Natural killer cell (primary cell): ENCODE data around the gene LIPT2. TPM values are rescaled to one million over a fixed set of nuclear protein-coding genes. Genes with fewer than 3 reads are reported as not detected.

Experiments
- ATAC-seq, 3 donors: fragments of 150-1000 bp in 2 of 3; fragments of 200-7000 bp in 1 of 3; cut with Tn5 transposase; 1 replicate in 1 of 3; 2 replicates in 2 of 3; pipeline ENCODE4 v1.10.0; 2021; ENCODE audit warnings: mild to moderate bottlenecking in 2 of 3, moderate library complexity in 2 of 3
- DNase-seq, 2 donors: peaks; one replicate each; pipeline versions ENCODE4 v3.0.0 to v3.0.0-alpha.2; 2013 to 2021; ENCODE audit warnings: mixed read lengths in 1 of 2
- H3K27ac ChIP-seq: one replicate; pipeline ENCODE4 v1.5.1; 2013; ENCODE audit warnings: mild to moderate bottlenecking, low read length
- H3K27me3 ChIP-seq: one replicate; pipeline ENCODE4 v1.6.1; 2013; ENCODE audit warnings: low read length; ENCODE audit not compliant: control insufficient read depth, insufficient read depth
- H3K36me3 ChIP-seq: one replicate; pipeline ENCODE4 v1.6.1; 2013; ENCODE audit warnings: low read length; ENCODE audit not compliant: control insufficient read depth, insufficient read depth
- H3K4me1 ChIP-seq: one replicate; pipeline ENCODE4 v1.6.1; 2013; ENCODE audit warnings: low read length; ENCODE audit not compliant: control insufficient read depth, insufficient read depth
- H3K4me3 ChIP-seq: one replicate; pipeline ENCODE4 v1.5.1; 2013; ENCODE audit warnings: low read length
- H3K9me3 ChIP-seq: one replicate; pipeline ENCODE4 v1.6.1; 2013; ENCODE audit warnings: low read length; ENCODE audit not compliant: control insufficient read depth, insufficient read depth
- H3K27ac Mint-ChIP-seq, 2 donors: one replicate each; pipeline ENCODE4 v1.8.0; 2022; ENCODE audit warnings: mild to moderate bottlenecking in 2 of 2, mixed read lengths in 2 of 2, moderate library complexity in 1 of 2
- H3K27me3 Mint-ChIP-seq, 2 donors: one replicate each; pipeline ENCODE4 v1.8.0; 2022; ENCODE audit warnings: low read depth in 2 of 2, mixed read lengths in 2 of 2
- H3K36me3 Mint-ChIP-seq: one replicate; pipeline ENCODE4 v1.8.0; 2022; ENCODE audit warnings: mixed read lengths
- H3K4me1 Mint-ChIP-seq, 2 donors: one replicate each; pipeline ENCODE4 v1.8.0; 2022; ENCODE audit warnings: mixed read lengths in 2 of 2
- H3K4me3 Mint-ChIP-seq: one replicate; pipeline ENCODE4 v1.8.0; 2022; ENCODE audit warnings: mild to moderate bottlenecking, moderate library complexity, mixed read lengths
- H3K9me3 Mint-ChIP-seq, 2 donors: one replicate each; pipeline ENCODE4 v1.8.0; 2022; ENCODE audit warnings: mixed read lengths in 2 of 2
- WGBS: methylation state at CpG from one replicate; pipeline ENCODE4 v1.1.7; 2013; ENCODE audit warnings: missing lambda C conversion rate; ENCODE audit not compliant: insufficient coverage; 5-methylcytosine and 5-hydroxymethylcytosine counted together
- intact Hi-C: fragments of 100-400 bp; cut with micrococcal nuclease; formaldehyde crosslinking; loops from one replicate; pipeline ENCODE4 v1.14.2; 2022
- total RNA-seq, 4 donors: library from RNA; stranded (reverse); fragments of 120-200 nt in 1 of 4; gene quantifications; one replicate each; pipeline versions ENCODE4 v1.2.3 to v1.2.4, GENCODE V29; 2013 to 2022
- TF ChIP-seq, protein P1 (sequence below): fragments of 200-600 bp; IDR thresholded peaks from one replicate; pipeline ENCODE4 v1.8.0; 2022; ENCODE audit warnings: antibody characterized with exemption

LIPT2 gene
- total RNA-seq, 3 donors from 2014 or later (not counting 1 experiment from before 2014, with no cell fraction given), result 0.99 to 4.1 (median 3.1) TPM

DNA sequence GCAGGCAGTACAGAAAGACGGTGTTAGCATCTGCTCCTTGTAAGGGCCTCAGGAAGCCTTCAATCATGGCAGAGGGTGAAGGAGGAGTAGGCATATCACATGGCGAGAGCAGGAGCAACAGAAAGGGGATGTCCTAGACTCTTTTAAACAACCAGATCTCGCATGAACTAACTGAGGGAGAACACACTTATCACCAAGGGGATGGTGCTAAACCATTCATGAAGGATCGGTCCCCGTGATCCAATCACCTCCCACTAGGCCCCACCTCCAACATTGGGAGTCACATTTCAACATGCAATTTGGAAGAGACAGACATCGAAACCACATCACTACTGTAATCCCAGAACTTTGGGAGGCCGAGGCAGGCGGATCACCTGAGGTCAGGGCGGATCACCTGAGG lies 39.9 kb upstream of the LIPT2 start:
- H3K36me3 ChIP-seq, result no peaks in the 10 kb centered on the region
- no peaks in the 10 kb centered on the region for H3K27me3 ChIP-seq
- TF ChIP-seq, protein P1, sequence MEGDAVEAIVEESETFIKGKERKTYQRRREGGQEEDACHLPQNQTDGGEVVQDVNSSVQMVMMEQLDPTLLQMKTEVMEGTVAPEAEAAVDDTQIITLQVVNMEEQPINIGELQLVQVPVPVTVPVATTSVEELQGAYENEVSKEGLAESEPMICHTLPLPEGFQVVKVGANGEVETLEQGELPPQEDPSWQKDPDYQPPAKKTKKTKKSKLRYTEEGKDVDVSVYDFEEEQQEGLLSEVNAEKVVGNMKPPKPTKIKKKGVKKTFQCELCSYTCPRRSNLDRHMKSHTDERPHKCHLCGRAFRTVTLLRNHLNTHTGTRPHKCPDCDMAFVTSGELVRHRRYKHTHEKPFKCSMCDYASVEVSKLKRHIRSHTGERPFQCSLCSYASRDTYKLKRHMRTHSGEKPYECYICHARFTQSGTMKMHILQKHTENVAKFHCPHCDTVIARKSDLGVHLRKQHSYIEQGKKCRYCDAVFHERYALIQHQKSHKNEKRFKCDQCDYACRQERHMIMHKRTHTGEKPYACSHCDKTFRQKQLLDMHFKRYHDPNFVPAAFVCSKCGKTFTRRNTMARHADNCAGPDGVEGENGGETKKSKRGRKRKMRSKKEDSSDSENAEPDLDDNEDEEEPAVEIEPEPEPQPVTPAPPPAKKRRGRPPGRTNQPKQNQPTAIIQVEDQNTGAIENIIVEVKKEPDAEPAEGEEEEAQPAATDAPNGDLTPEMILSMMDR, result no peak
- no peaks in the 10 kb centered on the region for H3K4me1 ChIP-seq
- DNase-seq, result no peak
- intact Hi-C loops, result no loop called here
- peaks cover 14 to 21% of the 10 kb centered on the region in 2 donors for H3K27me3 Mint-ChIP-seq
- no peak overlapping the region for H3K27ac Mint-ChIP-seq
- H3K4me1 Mint-ChIP-seq, result no peaks in the 10 kb centered on the region
- no peak overlapping the region for H3K4me3 Mint-ChIP-seq
- no peak overlapping the region for H3K4me3 ChIP-seq
- peaks cover 0 to 4% of the 10 kb centered on the region in 2 donors for H3K9me3 Mint-ChIP-seq
- no peaks in the 10 kb centered on the region for H3K9me3 ChIP-seq
- WGBS, result 94% methylated on average over 9 of the region's 9 CpGs
- ATAC-seq, result no peak
- H3K27ac ChIP-seq, result no peak overlapping the region
- no peaks in the 10 kb centered on the region for H3K36me3 Mint-ChIP-seq

DNA sequence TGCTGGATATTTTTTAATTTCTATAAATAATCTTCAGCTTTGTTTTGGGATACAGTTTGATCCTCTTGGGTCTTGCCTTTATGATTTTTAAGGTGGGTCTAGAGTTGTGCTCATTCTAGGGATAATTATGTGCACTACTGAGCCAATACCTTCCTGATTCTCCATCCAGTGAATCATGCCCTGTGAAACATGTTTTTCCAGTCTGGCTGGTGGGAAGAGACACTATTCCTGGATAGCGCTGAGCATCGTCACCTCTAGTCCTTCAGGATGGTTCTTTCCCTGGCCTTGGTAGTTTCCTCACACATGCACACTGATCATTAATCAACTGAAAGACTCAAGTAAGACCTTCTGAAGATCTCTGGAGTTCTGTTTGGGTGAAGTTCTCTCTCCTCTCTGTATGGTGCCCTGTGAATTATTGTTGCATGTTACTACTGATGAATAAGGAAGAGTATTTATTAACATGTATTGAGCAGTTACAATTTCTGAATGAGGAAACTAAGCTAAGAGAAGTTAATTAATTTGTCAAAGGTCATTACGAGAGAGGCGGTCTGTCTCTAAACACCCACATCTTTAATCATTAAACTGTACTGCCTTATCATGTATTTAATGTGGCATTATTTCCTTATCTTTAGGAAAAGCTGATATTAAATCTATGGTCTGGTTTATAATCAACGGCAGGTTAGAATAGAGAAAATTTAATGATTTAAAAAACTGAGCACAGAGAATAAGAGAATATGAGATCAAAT lies 39.1 kb upstream of the LIPT2 start:
- H3K27me3 ChIP-seq, result no peaks in the 10 kb centered on the region
- H3K4me3 ChIP-seq, result no peak overlapping the region
- no peaks in the 10 kb centered on the region for H3K36me3 Mint-ChIP-seq
- no peak overlapping the region for H3K27ac Mint-ChIP-seq
- no peak for DNase-seq
- no peaks in the 10 kb centered on the region for H3K9me3 ChIP-seq
- no peak overlapping the region for H3K4me3 Mint-ChIP-seq
- H3K27ac ChIP-seq, result no peak overlapping the region
- ATAC-seq, result no peak
- H3K4me1 Mint-ChIP-seq, result no peaks in the 10 kb centered on the region
- H3K9me3 Mint-ChIP-seq, result peaks cover 0 to 2% of the 10 kb centered on the region in 2 donors
- H3K36me3 ChIP-seq, result no peaks in the 10 kb centered on the region
- H3K27me3 Mint-ChIP-seq, result peaks cover 12 to 14% of the 10 kb centered on the region in 2 donors
- TF ChIP-seq, protein P1, result no peak
- no peaks in the 10 kb centered on the region for H3K4me1 ChIP-seq
- 96% methylated on average over 3 of the region's 5 CpGs for WGBS
- intact Hi-C loops, result no loop called here

DNA sequence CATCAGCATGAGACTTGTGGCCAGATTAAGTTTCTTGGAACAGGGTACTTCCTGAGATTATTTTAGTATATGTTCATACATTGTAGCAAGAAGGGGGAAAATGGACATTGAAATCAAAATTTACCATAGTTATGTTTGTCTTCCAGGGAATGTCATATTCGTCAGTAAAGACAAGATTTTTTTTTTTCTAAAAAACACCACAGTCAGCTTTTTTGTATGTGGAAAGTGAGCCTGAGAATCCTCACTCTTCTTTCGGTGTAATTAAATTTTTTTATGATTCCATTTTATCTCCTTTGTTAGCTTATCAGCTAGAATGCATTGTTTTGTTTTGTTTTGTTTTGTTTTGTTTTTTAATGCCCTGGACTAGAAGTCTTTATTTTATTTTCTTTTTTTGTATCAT lies 31.5 kb upstream of the LIPT2 start:
- no peaks in the 10 kb centered on the region for H3K9me3 Mint-ChIP-seq
- no peaks in the 10 kb centered on the region for H3K36me3 ChIP-seq
- no peak overlapping the region for H3K27ac Mint-ChIP-seq
- no peaks in the 10 kb centered on the region for H3K4me1 ChIP-seq
- WGBS, result no CpG with 5 or more reads among the region's 2 CpGs
- intact Hi-C loops, result no loop called here
- ATAC-seq, result no peak
- TF ChIP-seq, protein P1, result no peak
- no peak overlapping the region for H3K4me3 ChIP-seq
- no peak for DNase-seq
- no peaks in the 10 kb centered on the region for H3K9me3 ChIP-seq
- H3K27ac ChIP-seq, result no peak overlapping the region
- no peak overlapping the region for H3K4me3 Mint-ChIP-seq
- peaks cover 12 to 15% of the 10 kb centered on the region in 2 donors for H3K27me3 Mint-ChIP-seq
- H3K27me3 ChIP-seq, result peaks cover 2% of the 10 kb centered on the region
- H3K36me3 Mint-ChIP-seq, result no peaks in the 10 kb centered on the region
- H3K4me1 Mint-ChIP-seq, result no peaks in the 10 kb centered on the region

DNA sequence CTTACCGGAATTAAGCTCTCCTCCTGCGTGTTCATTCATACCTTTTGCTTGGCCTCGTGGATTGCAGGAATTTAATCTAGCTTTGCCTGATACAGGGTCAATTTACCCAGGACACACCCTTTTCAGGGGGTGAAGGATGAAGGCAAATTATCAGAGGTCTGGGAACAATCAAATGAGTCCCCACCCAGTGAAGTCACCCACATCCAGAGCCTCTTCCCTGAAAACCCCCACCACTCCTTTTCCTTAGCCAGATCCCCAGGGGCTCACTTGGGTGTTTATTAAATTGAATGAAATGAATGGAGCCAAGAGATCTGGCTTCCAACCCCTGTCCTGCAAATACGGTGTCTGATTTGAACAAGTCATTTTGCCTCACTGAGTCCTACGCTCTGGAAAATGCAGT lies 31.0 kb upstream of the LIPT2 start:
- Mint-ChIP-seq H3K27me3 (peaks cover 12 to 16% of the 10 kb centered on the region in 2 donors), H3K9me3 (no peaks in the 10 kb centered on the region), H3K4me3 (no peak overlapping the region), H3K4me1 (no peaks in the 10 kb centered on the region), H3K27ac (no peak overlapping the region), H3K36me3 (no peaks in the 10 kb centered on the region)
- no peaks in the 10 kb centered on the region for H3K4me1 ChIP-seq
- H3K36me3 ChIP-seq, result no peaks in the 10 kb centered on the region
- TF ChIP-seq, protein P1, result no peak
- no peak for ATAC-seq
- 94% methylated on average over 5 of the region's 5 CpGs for WGBS
- no peak for DNase-seq
- H3K9me3 ChIP-seq, result no peaks in the 10 kb centered on the region
- intact Hi-C loops, result no loop called here
- no peak overlapping the region for H3K27ac ChIP-seq
- H3K4me3 ChIP-seq, result no peak overlapping the region
- peaks cover 2% of the 10 kb centered on the region for H3K27me3 ChIP-seq
